Activated effector memory CD4-positive, alpha-beta T cell treated with Interleukin-2 at 50 U/mL for 16 hours (primary cell): Measurements from ENCODE around the gene IL1F10.

Source experiments
- DNase-seq: peaks from one replicate; pipeline ENCODE4 v3.0.0-alpha.2; 2020

Gene IL1F10

GRCh38 chr2:113114224-113114945 is 46.6 kb downstream of the IL1F10 start:
- no peak for DNase-seq

DNA sequence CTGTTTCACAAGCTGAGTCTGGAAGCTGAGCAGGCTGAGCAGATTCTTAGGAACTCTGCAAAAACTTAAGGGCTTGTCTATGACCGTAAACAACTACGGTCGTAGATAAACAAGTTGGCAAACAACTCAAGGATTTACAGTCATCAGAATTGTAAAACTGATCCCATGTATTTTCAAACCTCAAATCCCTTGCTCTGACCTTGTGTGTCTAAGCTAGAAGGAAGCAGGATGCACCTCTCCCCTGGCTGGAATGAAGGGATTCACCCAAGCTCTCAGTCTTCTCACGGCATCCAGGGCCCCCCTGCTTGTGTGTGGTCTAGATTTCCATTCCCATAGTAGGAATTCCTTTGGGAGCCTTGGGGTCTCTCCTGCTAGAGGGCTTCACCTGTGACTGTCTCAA is 47.2 kb downstream of the IL1F10 start:
- DNase-seq, result no peak

DNA sequence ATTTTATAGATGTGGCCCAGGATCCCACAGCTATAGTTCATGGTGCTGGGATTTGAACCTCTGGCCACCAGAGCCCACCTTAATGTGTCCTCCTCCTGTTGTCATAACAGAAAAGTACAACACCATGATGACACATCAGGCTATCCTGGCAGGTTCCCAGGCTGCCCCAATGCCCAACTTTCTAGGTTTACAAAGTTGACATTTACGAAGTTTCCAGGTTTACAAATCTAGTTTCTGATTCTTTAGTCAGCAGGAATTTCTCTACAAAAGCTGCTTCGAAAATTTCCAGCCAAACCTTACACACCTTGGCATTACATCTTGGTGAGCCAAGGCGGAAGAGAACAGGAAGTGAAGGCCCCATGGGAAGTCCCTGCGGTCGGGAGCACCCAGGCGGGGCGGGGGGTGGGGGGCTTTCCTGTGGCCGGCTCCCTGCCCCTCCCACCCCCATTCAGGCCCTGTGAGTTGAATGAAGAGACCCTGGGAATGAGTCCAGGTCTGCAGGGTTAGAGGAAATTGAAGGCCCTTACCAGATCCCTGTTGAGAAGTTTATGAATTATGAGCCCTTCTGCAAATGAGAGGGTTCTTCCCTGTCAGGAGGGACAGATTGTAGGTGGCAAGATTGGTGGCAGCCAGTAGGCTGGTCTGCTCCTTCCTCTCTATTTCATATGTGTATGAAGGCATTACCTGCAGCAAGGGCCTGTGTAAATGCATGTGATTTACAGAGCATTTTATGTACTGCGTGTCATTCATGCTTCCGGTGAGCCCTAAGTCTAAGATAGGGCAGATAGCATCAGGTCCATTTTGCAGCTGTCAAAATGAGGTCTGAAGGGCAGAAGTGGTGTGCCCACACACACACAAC is 48.6 kb downstream of the IL1F10 start:
- DNase-seq, result no peak

DNA sequence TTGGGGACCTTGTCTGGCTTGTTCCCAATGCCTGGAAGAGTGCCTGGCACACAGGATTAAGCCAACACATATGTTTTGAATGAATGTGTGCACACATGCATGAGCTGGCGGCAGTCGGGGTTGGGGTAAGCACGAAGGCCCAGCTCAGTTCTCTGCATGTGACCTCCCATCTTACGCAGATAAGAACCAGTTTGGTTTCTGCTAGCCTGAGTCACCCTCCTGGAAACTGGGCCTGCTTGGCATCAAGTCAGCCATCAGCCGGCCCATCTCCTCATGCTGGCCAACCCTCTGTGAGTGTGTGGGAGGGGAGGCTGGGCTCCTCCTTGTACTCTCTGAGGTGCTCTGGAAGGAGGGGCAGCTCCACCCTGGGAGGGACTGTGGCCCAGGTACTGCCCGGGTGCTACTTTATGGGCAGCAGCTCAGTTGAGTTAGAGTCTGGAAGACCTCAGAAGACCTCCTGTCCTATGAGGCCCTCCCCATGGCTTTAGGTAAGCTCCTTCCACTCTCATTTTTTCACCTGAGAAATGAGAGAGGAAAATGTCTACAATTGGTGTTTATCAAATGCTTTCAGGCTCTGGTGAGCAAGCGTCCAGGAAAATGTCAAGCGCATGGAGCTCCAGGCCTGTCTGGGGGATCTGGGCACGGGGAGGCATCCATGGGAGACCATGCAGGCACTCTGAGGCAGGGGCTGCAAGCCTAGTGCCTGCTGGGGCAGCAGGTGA is 49.9 kb downstream of the IL1F10 start:
- DNase-seq, result no peak

DNA sequence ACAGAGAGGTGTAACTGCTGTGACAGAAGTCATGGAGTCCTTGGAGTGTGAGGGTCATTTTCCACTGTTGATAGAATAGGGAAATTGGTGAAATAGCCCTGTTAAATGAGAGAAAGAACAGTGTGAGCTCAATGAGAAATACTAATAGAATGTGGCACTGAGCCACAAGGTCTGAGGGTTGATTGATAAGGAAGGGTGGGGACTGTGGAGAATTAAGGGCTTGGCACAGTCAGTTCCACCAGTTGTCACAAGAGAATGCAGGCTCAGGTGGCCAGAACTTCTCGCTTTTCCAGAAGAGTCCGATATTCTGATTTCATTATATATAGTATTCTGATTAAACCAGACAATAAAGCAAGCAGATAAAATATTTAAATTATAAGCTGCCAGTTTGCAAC is 50.5 kb downstream of the IL1F10 start:
- DNase-seq, result no peak

DNA sequence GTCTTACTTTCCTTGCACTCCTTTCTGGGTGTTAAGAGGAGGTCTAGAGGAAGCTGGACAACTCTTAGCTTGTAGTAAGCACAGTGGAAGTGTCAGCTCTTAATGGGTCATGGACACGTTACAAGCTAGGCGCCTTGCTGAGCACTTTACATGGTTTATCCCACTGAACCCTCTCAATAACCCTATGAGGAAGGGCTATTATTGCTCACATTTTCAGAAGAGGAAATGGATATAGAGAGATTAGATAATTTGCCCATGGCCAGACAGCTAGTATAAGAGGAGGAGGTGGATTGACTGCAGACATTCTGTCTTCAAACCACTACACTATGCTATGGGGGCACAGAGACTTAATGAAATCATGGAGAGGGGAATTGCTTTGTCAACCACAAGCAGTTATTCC is 51.3 kb downstream of the IL1F10 start:
- no peak for DNase-seq

GRCh38 chr2:113120861-113121260 is 53.1 kb downstream of the IL1F10 start:
- DNase-seq, result no peak

GRCh38 chr2:113122364-113122763 is 54.6 kb downstream of the IL1F10 start:
- no peak for DNase-seq

- no peak for DNase-seq
These were observed 56.0 kb downstream of the IL1F10 start for GRCh38 chr2:113123726-113124125.

DNA sequence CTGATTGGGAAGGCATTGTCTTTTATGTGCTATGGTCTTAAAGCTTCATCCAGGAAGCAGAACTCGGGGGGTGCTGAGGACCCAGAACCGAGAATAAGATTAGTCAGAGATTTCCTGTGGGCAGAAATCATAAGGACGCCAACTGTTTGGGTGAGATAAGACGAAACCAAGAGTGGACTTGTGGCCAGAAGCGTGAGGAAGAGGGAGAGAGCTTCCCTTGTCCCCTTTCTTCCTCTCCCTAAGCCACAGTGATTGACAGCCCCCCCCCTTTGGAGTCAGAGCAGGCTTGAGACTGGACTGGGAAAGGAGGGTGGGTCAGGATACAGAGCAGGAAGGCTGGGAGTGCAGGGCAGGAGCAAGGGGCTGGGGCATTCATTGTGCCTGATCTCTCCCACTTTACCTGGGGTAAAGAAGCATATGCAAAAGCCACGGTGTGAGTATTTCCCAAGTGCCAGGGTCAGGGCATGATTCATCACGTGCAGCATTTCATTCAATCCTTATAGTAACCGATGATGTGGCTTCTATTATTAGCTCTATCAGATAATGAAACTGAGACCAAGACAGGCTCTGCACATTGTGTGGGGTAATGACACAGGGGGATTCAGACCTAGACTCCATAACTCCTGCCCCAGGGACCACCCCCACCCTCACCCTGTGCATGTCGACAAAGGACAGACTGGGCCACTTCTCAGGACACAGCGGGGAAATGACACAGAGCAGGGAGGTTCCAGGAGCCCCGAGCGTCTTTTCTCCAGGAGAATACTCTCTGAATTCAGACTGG is 56.6 kb downstream of the IL1F10 start:
- DNase-seq, result no peak
